ENCODE results near the gene RBM39. TPM values are rescaled to one million over a fixed set of nuclear protein-coding genes. Genes with fewer than 3 reads are reported as not detected.

RBM39 gene
- total RNA-seq, 1 experiment from 2014 or later, result 347 TPM

DNA sequence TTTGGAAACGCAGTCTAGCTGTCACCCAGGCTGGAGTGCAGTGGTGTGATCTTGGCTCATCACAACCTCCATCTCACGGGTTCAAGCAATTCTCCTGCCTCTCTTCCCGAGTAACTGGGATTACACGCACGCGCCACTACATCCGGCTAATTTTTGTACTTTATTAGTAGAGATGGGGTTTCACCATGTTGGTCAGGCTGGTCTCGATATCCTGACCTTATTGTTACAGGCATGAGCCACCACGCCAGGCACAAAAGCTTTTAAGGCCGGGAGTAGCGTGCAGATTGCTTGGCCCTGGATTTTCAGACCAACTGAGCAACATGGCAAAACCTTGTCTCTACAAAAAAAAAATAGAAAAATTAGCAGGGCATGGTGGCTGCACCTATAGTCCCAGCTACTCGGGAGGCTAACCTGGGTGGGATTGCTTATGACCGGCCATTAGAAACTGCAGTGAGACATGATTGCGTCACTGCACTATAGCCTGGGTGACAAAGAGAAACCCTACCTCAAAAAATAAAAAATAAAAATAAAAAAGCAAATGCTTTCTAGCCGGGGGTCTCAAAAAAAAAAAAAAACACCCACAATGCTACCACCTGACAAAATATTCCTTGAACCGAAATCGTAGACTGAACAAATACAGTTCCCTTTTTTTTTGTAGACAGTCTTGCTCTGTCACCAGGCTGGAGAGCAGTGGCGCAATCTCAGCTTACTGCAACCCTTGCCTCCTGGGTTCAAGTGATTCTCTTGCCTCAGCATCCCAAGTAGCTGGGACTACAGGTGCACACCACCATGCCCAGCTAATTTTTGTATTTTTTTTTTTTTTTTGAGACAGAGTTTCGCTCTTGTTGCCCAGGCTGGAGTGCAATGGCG, 15.0 kb downstream of the RBM39 start:
- H2AFZ ChIP-seq (ENCODE audit: low read length), result no peak overlapping the region
- no peaks in the 10 kb centered on the region; the same call in 1 of the 2 replicates for H3K27me3 Mint-ChIP-seq (ENCODE audit: low read depth)

More for the DNA sequence above, 15.0 kb downstream of the RBM39 start:
- no peak for DNase-seq
- no peak overlapping the region for H3K4me2 ChIP-seq (ENCODE audit: insufficient read depth, insufficient read length, low read length)
- H3K4me1 ChIP-seq (ENCODE audit: insufficient read depth, low read length), result no peaks in the 10 kb centered on the region
- H3K23me2 ChIP-seq (ENCODE audit: insufficient read length, low read depth, low read length, poor library complexity, severe bottlenecking), result no peaks in the 10 kb centered on the region
- no peaks in the 10 kb centered on the region for H3K9me3 ChIP-seq (ENCODE audit: control insufficient read depth, low read depth, low read length)
- WGBS (ENCODE audit: extremely low coverage, insufficient read length, low lambda C conversion rate), result no CpG with 5 or more reads among the region's 20 CpGs
- H2BK12ac ChIP-seq (ENCODE audit: insufficient read length, low read depth, low read length), result no peak overlapping the region
- no peak overlapping the region for H3K23ac ChIP-seq (ENCODE audit: insufficient read length, low read depth, low read length)
- no peak overlapping the region for H2BK15ac ChIP-seq (ENCODE audit: low read depth, low read length)
- no peak overlapping the region for H2BK20ac ChIP-seq (ENCODE audit: low read depth, low read length, poor library complexity, severe bottlenecking)
- H3K18ac ChIP-seq (ENCODE audit: insufficient read length, low read depth, low read length), result no peak overlapping the region
- H4K8ac ChIP-seq (replicated peaks; ENCODE audit: insufficient read length, low read depth, low read length), result no peak overlapping the region
- H3K56ac ChIP-seq (ENCODE audit: insufficient read length, low read depth, low read length), result no peak overlapping the region
- H3K27ac Mint-ChIP-seq, result peak overlapping the region in 1 of 3 experiments; percentile 33; a peak in 1 of 7 replicates
- H3K79me1 ChIP-seq (ENCODE audit: insufficient read depth, low read depth, low read length, poor library complexity, severe bottlenecking), result peaks cover 5% of the 10 kb centered on the region
- H3K4me3 Mint-ChIP-seq, result no peak overlapping the region
- H2BK5ac ChIP-seq (ENCODE audit: insufficient read length, low read length), result no peak overlapping the region
- no peaks in the 10 kb centered on the region for H3K9me3 Mint-ChIP-seq
- peaks cover 52 to 95% (median 93%) of the 10 kb centered on the region in 3 experiments for H3K36me3 Mint-ChIP-seq (ENCODE audit: insufficient read depth in 1 of 3, low read depth in 3 of 3)
- no peaks in the 10 kb centered on the region for H3K27me3 ChIP-seq (ENCODE audit: insufficient read depth, low read length)
- no peak overlapping the region for H2BK120ac ChIP-seq (ENCODE audit: low read depth, low read length, poor library complexity, severe bottlenecking)
- no peaks in the 10 kb centered on the region for H4K20me1 ChIP-seq (ENCODE audit: control insufficient read depth, insufficient read depth, insufficient read length)
- TF ChIP-seq, protein P1, sequence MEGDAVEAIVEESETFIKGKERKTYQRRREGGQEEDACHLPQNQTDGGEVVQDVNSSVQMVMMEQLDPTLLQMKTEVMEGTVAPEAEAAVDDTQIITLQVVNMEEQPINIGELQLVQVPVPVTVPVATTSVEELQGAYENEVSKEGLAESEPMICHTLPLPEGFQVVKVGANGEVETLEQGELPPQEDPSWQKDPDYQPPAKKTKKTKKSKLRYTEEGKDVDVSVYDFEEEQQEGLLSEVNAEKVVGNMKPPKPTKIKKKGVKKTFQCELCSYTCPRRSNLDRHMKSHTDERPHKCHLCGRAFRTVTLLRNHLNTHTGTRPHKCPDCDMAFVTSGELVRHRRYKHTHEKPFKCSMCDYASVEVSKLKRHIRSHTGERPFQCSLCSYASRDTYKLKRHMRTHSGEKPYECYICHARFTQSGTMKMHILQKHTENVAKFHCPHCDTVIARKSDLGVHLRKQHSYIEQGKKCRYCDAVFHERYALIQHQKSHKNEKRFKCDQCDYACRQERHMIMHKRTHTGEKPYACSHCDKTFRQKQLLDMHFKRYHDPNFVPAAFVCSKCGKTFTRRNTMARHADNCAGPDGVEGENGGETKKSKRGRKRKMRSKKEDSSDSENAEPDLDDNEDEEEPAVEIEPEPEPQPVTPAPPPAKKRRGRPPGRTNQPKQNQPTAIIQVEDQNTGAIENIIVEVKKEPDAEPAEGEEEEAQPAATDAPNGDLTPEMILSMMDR (conservative IDR thresholded peaks at IDR 0.05), result no peak
- no peak overlapping the region for H3K27ac ChIP-seq (ENCODE audit: insufficient read length, low read depth, low read length)
- no peak overlapping the region for H4K91ac ChIP-seq (ENCODE audit: insufficient read length, low read depth, low read length)
- H3K9ac ChIP-seq (ENCODE audit: extremely low read depth, insufficient read length, low read length), result no peak overlapping the region
- no peaks in the 10 kb centered on the region; the same call in 1 of the 2 replicates for H3K79me2 ChIP-seq (ENCODE audit: insufficient read depth, low read length)
- H3T11ph ChIP-seq (ENCODE audit: low read length), result no peak overlapping the region
- no peaks in the 10 kb centered on the region for H3K4me1 Mint-ChIP-seq
- H4K5ac ChIP-seq (ENCODE audit: insufficient read length, low read depth, low read length), result no peak overlapping the region
- H2AK5ac ChIP-seq (ENCODE audit: insufficient read length, low read length), result no peak overlapping the region
- no peak overlapping the region for H3K4ac ChIP-seq (ENCODE audit: low read depth, low read length)
- H3K14ac ChIP-seq (ENCODE audit: insufficient read depth, low read length), result no peak overlapping the region

Data from H9 (cell line).